Sigmoid colon (tissue), 7 donors: ENCODE measurements around the gene ITPR1. TPM values are rescaled to one million over a fixed set of nuclear protein-coding genes. Genes with fewer than 3 reads are reported as not detected.
A peak's percentile ranks its signal among the peaks of the same experiment; 100 is the strongest.

ENCODE experiments used
- DNase-seq: peaks from one replicate; pipeline ENCODE4 v3.0.0-alpha.2; 2019
- H3K27ac ChIP-seq, 4 donors: fragments of 200-600 bp; sonication (generic); one replicate each; pipeline ENCODE4 v1.5.1; 2016 to 2019; ENCODE audit warnings: mild to moderate bottlenecking in 1 of 4
- H3K27me3 ChIP-seq, 3 donors: fragments of 200-600 bp; sonication (generic); one replicate each; pipeline ENCODE4 v1.5.1; 2019; ENCODE audit warnings: mild to moderate bottlenecking in 1 of 3
- H3K36me3 ChIP-seq, 4 donors: fragments of 200-600 bp; sonication (generic); one replicate each; pipeline ENCODE4 v1.5.1; 2016 to 2019
- H3K4me1 ChIP-seq, 4 donors: fragments of 200-600 bp; sonication (generic); one replicate each; pipeline ENCODE4 v1.5.1; 2017 to 2019
- H3K4me3 ChIP-seq, 4 donors: fragments of 200-600 bp; sonication (generic); one replicate each; pipeline ENCODE4 v1.5.1; 2017 to 2019; ENCODE audit warnings: mild to moderate bottlenecking in 2 of 4, moderate library complexity in 1 of 4
- H3K9me3 ChIP-seq, 4 donors: fragments of 200-600 bp in 3 of 4; sonication (generic) in 3 of 4; one replicate each; pipeline versions ENCODE4 v1.5.1 to v1.6.1; 2013 to 2019
- CTCF ChIP-seq, 4 experiments: fragments of 450-650 bp in 3 of 4; fragments of 200-600 bp in 1 of 4; IDR thresholded peaks; one replicate each; pipeline ENCODE4 v1.5.1; 2016 to 2019; ENCODE audit warnings: antibody characterized with exemption in 4 of 4, mild to moderate bottlenecking in 3 of 4, moderate library complexity in 2 of 4
- EP300 ChIP-seq, 4 donors: sonication (generic); formaldehyde crosslinking; IDR thresholded peaks; one replicate each; pipeline ENCODE4 v1.6.1; 2017; ENCODE audit warnings: antibody characterized with exemption in 4 of 4
- POLR2A ChIP-seq, 2 donors: fragments of 450-650 bp; IDR thresholded peaks; one replicate each; pipeline ENCODE4 v1.6.1; 2016; ENCODE audit warnings: antibody characterized with exemption in 2 of 2, mild to moderate bottlenecking in 2 of 2, moderate library complexity in 2 of 2
- POLR2AphosphoS5 ChIP-seq, 4 donors: sonication (generic); formaldehyde crosslinking; IDR thresholded peaks; one replicate each; pipeline ENCODE4 v1.6.1; 2017; ENCODE audit warnings: antibody characterized with exemption in 4 of 4
- whole genome bisulfite sequencing, 2 donors: extraction: QIAGEN DNeasy Blood & Tissue Kit; methylation state at CpG; one replicate each; pipeline ENCODE4 v1.1.7; 2013; 5-methylcytosine and 5-hydroxymethylcytosine counted together
- intact Hi-C: fragments of 100-400 bp; cut with DNase I; formaldehyde crosslinking; loops from one replicate; pipeline ENCODE4 v1.15.1; 2023
- polyA plus RNA-seq, 3 donors: library from polyadenylated mRNA; stranded (reverse); fragments of 200-250 nt; gene quantifications; one replicate each; pipeline ENCODE4 v1.2.3, GENCODE V29; 2013
- total RNA-seq, 4 donors: library from RNA; depleted of rRNA; stranded (reverse); fragments of >200 nt; gene quantifications; one replicate each; pipeline ENCODE4 v1.1.0, GENCODE V29; 2016
- donor health status: healthy with polysubstance abuse.
- donor health status: Bipolar disorder and iron deficiency.
- donor health status: healthy.

The ITPR1 gene
- total and polyA plus RNA-seq, 7 donors = 1.4 to 206 (median 111) TPM

- Histone ChIP-seq H3K9me3 (no peaks in the 10 kb centered on the region), H3K4me3 (no peak overlapping the region), H3K4me1 (peaks cover 0 to 20% (median 14%) of the 10 kb centered on the region in 4 donors), H3K27ac (no peak overlapping the region), H3K36me3 (no peaks in the 10 kb centered on the region), H3K27me3 (no peaks in the 10 kb centered on the region)
- TF ChIP-seq POLR2A (IDR thresholded peaks at IDR 0.05) (no peak), CTCF (IDR thresholded peaks at IDR 0.05) (no peak), POLR2AphosphoS5 (IDR thresholded peaks at IDR 0.05) (no peak), EP300 (IDR thresholded peaks at IDR 0.05) (no peak)
- intact Hi-C loops = no loop called here
- 51 to 73% methylated on average over 2 of the region's 2 CpGs for WGBS, 2 donors
- no peak for DNase-seq
These were observed 50.0 kb downstream of the ITPR1 start for GRCh38 chr3:4543110-4543509.

GRCh38 chr3:4546346-4547178 is 53.4 kb downstream of the ITPR1 start:
- no peak for DNase-seq
- TF ChIP-seq POLR2AphosphoS5 (IDR thresholded peaks at IDR 0.05) = peak in 1 of 4 donors; percentile 15
- TF ChIP-seq EP300 (IDR thresholded peaks at IDR 0.05) = no peak
- 75 to 79% methylated on average over 9 of the region's 9 CpGs for WGBS, 2 donors
- peak overlapping the region in 3 of 4 donors; percentile 22 to 61 (median 24) for H3K27ac ChIP-seq
- H3K4me1 ChIP-seq = peaks cover 0 to 31% (median 16%) of the 10 kb centered on the region in 4 donors
- H3K4me3 ChIP-seq = no peak overlapping the region
- H3K36me3 ChIP-seq = no peaks in the 10 kb centered on the region
- H3K27me3 ChIP-seq = no peaks in the 10 kb centered on the region
- intact Hi-C loops = no loop called here
- no peaks in the 10 kb centered on the region for H3K9me3 ChIP-seq

- WGBS, 2 donors = 76 to 85% methylated on average over 4 of the region's 4 CpGs
- intact Hi-C loops = no loop called here
- Histone ChIP-seq H3K4me1 (peaks cover 0 to 31% (median 16%) of the 10 kb centered on the region in 4 donors), H3K4me3 (no peak overlapping the region), H3K27me3 (no peaks in the 10 kb centered on the region), H3K9me3 (no peaks in the 10 kb centered on the region), H3K36me3 (no peaks in the 10 kb centered on the region), H3K27ac (peak overlapping the region in 2 of 4 donors; percentile 22 to 61)
- no peak for DNase-seq
- TF ChIP-seq POLR2AphosphoS5 (IDR thresholded peaks at IDR 0.05) (no peak), CTCF (IDR thresholded peaks at IDR 0.05) (no peak)
These were observed 54.7 kb downstream of the ITPR1 start for GRCh38 chr3:4547799-4548198.

GRCh38 chr3:4548356-4548755 is 55.2 kb downstream of the ITPR1 start:
- TF ChIP-seq CTCF (IDR thresholded peaks at IDR 0.05) = no peak
- TF ChIP-seq POLR2A (IDR thresholded peaks at IDR 0.05) = no peak
- no peak for TF ChIP-seq POLR2AphosphoS5 (IDR thresholded peaks at IDR 0.05)
- no peak for TF ChIP-seq EP300 (IDR thresholded peaks at IDR 0.05)
- H3K4me1 ChIP-seq = peaks cover 0 to 31% (median 16%) of the 10 kb centered on the region in 4 donors
- H3K27me3 ChIP-seq = no peaks in the 10 kb centered on the region
- H3K9me3 ChIP-seq = no peaks in the 10 kb centered on the region
- intact Hi-C loops = no loop called here
- H3K27ac ChIP-seq = peak overlapping the region in 1 of 4 donors; percentile 61
- WGBS, 2 donors = 30 to 79% methylated on average over 4 of the region's 4 CpGs
- no peak for DNase-seq
- no peaks in the 10 kb centered on the region for H3K36me3 ChIP-seq
- no peak overlapping the region for H3K4me3 ChIP-seq

GRCh38 chr3:4548780-4549179 is 55.6 kb downstream of the ITPR1 start:
- no peak for DNase-seq
- WGBS, 2 donors = 78 to 83% methylated on average over 2 of the region's 2 CpGs
- H3K36me3 ChIP-seq = no peaks in the 10 kb centered on the region
- TF ChIP-seq POLR2A (IDR thresholded peaks at IDR 0.05) (no peak), POLR2AphosphoS5 (IDR thresholded peaks at IDR 0.05) (no peak), EP300 (IDR thresholded peaks at IDR 0.05) (no peak), CTCF (IDR thresholded peaks at IDR 0.05) (no peak)
- H3K4me1 ChIP-seq = peaks cover 0 to 31% (median 16%) of the 10 kb centered on the region in 4 donors
- H3K27me3 ChIP-seq = no peaks in the 10 kb centered on the region
- intact Hi-C loops = no loop called here
- no peak overlapping the region for H3K27ac ChIP-seq
- H3K9me3 ChIP-seq = no peaks in the 10 kb centered on the region
- no peak overlapping the region for H3K4me3 ChIP-seq
